ENCODE results near the gene HEG1. TPM values are rescaled to one million over a fixed set of nuclear protein-coding genes. Genes with fewer than 3 reads are reported as not detected.
A peak's percentile ranks its signal among the peaks of the same experiment; 100 is the strongest.

HEG1 gene
- total RNA-seq, 1 experiment from 2014 or later: 69.8 TPM

DNA sequence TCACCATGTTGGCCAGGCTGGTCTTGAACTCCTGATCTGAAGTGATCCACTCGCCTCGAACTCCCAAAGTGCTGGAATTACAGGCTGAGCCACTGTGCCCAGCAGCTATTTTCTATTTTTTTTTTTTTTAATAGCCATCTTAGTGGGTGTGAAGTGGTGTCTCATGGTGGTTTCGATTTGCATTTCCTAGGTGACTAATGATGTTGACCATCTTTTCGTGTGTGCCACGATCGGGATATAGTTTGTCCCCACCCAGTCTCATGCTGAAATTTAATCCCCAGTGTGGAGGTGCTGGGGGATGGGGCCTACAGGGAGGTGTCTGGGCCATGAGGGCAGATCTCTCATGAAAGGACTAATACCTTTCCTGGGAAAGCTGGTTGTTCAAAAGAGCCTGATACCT, 79.4 kb downstream of the HEG1 start:
- peaks cover 75% of the 10 kb centered on the region for H3K36me3 Mint-ChIP-seq (ENCODE audit: insufficient read depth, unreplicated experiment)
- peaks cover 34% of the 10 kb centered on the region for H3K4me1 ChIP-seq
- no peak overlapping the region for H3K4me3 ChIP-seq (ENCODE audit: low read depth, low read length)
- H3K4me1 Mint-ChIP-seq (ENCODE audit: low read depth, unreplicated experiment): peaks cover 9% of the 10 kb centered on the region
- H3K27me3 Mint-ChIP-seq (ENCODE audit: insufficient read depth, unreplicated experiment): no peaks in the 10 kb centered on the region
- POLR2A ChIA-PET: no interaction called here
- TF ChIP-seq, protein P1, sequence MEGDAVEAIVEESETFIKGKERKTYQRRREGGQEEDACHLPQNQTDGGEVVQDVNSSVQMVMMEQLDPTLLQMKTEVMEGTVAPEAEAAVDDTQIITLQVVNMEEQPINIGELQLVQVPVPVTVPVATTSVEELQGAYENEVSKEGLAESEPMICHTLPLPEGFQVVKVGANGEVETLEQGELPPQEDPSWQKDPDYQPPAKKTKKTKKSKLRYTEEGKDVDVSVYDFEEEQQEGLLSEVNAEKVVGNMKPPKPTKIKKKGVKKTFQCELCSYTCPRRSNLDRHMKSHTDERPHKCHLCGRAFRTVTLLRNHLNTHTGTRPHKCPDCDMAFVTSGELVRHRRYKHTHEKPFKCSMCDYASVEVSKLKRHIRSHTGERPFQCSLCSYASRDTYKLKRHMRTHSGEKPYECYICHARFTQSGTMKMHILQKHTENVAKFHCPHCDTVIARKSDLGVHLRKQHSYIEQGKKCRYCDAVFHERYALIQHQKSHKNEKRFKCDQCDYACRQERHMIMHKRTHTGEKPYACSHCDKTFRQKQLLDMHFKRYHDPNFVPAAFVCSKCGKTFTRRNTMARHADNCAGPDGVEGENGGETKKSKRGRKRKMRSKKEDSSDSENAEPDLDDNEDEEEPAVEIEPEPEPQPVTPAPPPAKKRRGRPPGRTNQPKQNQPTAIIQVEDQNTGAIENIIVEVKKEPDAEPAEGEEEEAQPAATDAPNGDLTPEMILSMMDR (IDR thresholded peaks at IDR 0.05; ENCODE audit: insufficient read depth in 1 of 2, low read depth in 1 of 2, low read length in 1 of 2, severe bottlenecking in 1 of 2, unreplicated experiment in 1 of 2): no peak
- no peaks in the 10 kb centered on the region for H3K9me3 ChIP-seq
- H3K4me3 Mint-ChIP-seq (ENCODE audit: unreplicated experiment): no peak overlapping the region
- CTCF ChIA-PET: no interaction called here
- no TSS peak for BruUV-seq (replicated peaks)
- H3K36me3 ChIP-seq (ENCODE audit: control insufficient read depth, insufficient read depth, low read length): no peaks in the 10 kb centered on the region
- H3K9me3 Mint-ChIP-seq (ENCODE audit: unreplicated experiment): no peaks in the 10 kb centered on the region
- intact Hi-C loops (cut with micrococcal nuclease; ENCODE audit: unreplicated experiment): no loop called here
- DNase-seq: no peak
- H3K27ac Mint-ChIP-seq (ENCODE audit: unreplicated experiment): no peak overlapping the region
- no peaks in the 10 kb centered on the region for H3K27me3 ChIP-seq (replicated peaks; ENCODE audit: control insufficient read depth, insufficient read depth, low read length)

DNA sequence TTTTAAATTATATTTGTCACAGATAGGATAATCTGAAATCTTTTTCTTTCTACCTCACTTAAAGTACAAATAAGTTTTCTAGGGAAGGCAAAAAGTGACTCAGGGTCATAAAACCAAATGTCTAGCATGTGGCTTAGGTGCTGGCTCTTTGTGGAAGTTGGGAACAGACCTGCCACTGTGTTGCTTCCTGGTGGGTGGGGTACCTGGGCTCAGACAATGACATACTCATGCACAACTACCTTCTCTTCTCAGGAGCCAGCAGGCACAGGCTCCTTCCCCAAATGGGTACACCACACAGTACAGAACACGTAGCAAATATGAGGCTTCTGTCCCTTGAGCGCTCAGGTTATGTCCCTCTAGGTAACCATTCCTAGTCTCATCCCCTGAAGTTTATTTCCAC, 81.1 kb downstream of the HEG1 start:
- BruUV-seq (replicated peaks): no TSS peak
- ChIA-PET CTCF (no interaction called here), POLR2A (no interaction called here)
- H3K4me3 ChIP-seq (ENCODE audit: low read depth, low read length): no peak overlapping the region
- H3K36me3 ChIP-seq (ENCODE audit: control insufficient read depth, insufficient read depth, low read length): no peaks in the 10 kb centered on the region
- peaks cover 9% of the 10 kb centered on the region for H3K4me1 Mint-ChIP-seq (ENCODE audit: low read depth, unreplicated experiment)
- H3K27me3 Mint-ChIP-seq (ENCODE audit: insufficient read depth, unreplicated experiment): no peaks in the 10 kb centered on the region
- H3K36me3 Mint-ChIP-seq (ENCODE audit: insufficient read depth, unreplicated experiment): peaks cover 90% of the 10 kb centered on the region
- intact Hi-C loops (cut with micrococcal nuclease; ENCODE audit: unreplicated experiment): no loop called here
- no peak overlapping the region for H3K4me3 Mint-ChIP-seq (ENCODE audit: unreplicated experiment)
- peaks cover 34% of the 10 kb centered on the region for H3K4me1 ChIP-seq
- H3K27ac Mint-ChIP-seq (ENCODE audit: unreplicated experiment): peak overlapping the region; percentile 31
- H3K27me3 ChIP-seq (replicated peaks; ENCODE audit: control insufficient read depth, insufficient read depth, low read length): no peaks in the 10 kb centered on the region
- DNase-seq: no peak
- no peaks in the 10 kb centered on the region for H3K9me3 Mint-ChIP-seq (ENCODE audit: unreplicated experiment)
- TF ChIP-seq, protein P1 (IDR thresholded peaks at IDR 0.05; ENCODE audit: insufficient read depth in 1 of 2, low read depth in 1 of 2, low read length in 1 of 2, severe bottlenecking in 1 of 2, unreplicated experiment in 1 of 2): no peak
- H3K9me3 ChIP-seq: no peaks in the 10 kb centered on the region

GRCh38 chr3:124973290-124973689, 82.5 kb downstream of the HEG1 start:
- Histone ChIP-seq H3K4me1 (peaks cover 34% of the 10 kb centered on the region), H3K4me3 (ENCODE audit: low read depth, low read length) (no peak overlapping the region), H3K27me3 (replicated peaks; ENCODE audit: control insufficient read depth, insufficient read depth, low read length) (no peaks in the 10 kb centered on the region), H3K9me3 (no peaks in the 10 kb centered on the region), H3K36me3 (ENCODE audit: control insufficient read depth, insufficient read depth, low read length) (no peaks in the 10 kb centered on the region)
- Mint-ChIP-seq H3K27me3 (ENCODE audit: insufficient read depth, unreplicated experiment) (no peaks in the 10 kb centered on the region), H3K36me3 (ENCODE audit: insufficient read depth, unreplicated experiment) (peaks cover 94% of the 10 kb centered on the region), H3K4me3 (ENCODE audit: unreplicated experiment) (no peak overlapping the region), H3K9me3 (ENCODE audit: unreplicated experiment) (no peaks in the 10 kb centered on the region), H3K4me1 (ENCODE audit: low read depth, unreplicated experiment) (peaks cover 9% of the 10 kb centered on the region), H3K27ac (ENCODE audit: unreplicated experiment) (no peak overlapping the region)
- TF ChIP-seq, protein P1 (IDR thresholded peaks at IDR 0.05; ENCODE audit: insufficient read depth in 1 of 2, low read depth in 1 of 2, low read length in 1 of 2, severe bottlenecking in 1 of 2, unreplicated experiment in 1 of 2): no peak
- ChIA-PET POLR2A (no interaction called here), CTCF (no interaction called here)
- no TSS peak for BruUV-seq (replicated peaks)
- intact Hi-C loops (cut with micrococcal nuclease; ENCODE audit: unreplicated experiment): no loop called here
- DNase-seq: no peak

Data from Caco-2 (cell line).